DND-41 (cell line): Measurements from ENCODE around the gene DDX23.

Experiments used
- CTCF ChIP-seq: IDR thresholded peaks from 2 replicates; pipeline ENCODE4 v1.5.1; 2012; ENCODE audit warnings: borderline replicate concordance, low read length, moderate library complexity, mild to moderate bottlenecking; ENCODE audit not compliant: poor library complexity, severe bottlenecking; ENCODE audit errors: extremely low read depth
- EZH2 ChIP-seq: IDR thresholded peaks from 3 replicates; pipeline ENCODE4 v1.6.1; 2012; ENCODE audit warnings: borderline replicate concordance, low read depth, mild to moderate bottlenecking, moderate library complexity, low read length, inconsistent platforms; ENCODE audit not compliant: severe bottlenecking

- TF ChIP-seq CTCF (no peak), EZH2 (no peak)
Measured at GRCh38 chr12:48822139-48822538, 29.8 kb downstream of the DDX23 start.
